Measurements from ENCODE around the gene SLC22A23.

DNA sequence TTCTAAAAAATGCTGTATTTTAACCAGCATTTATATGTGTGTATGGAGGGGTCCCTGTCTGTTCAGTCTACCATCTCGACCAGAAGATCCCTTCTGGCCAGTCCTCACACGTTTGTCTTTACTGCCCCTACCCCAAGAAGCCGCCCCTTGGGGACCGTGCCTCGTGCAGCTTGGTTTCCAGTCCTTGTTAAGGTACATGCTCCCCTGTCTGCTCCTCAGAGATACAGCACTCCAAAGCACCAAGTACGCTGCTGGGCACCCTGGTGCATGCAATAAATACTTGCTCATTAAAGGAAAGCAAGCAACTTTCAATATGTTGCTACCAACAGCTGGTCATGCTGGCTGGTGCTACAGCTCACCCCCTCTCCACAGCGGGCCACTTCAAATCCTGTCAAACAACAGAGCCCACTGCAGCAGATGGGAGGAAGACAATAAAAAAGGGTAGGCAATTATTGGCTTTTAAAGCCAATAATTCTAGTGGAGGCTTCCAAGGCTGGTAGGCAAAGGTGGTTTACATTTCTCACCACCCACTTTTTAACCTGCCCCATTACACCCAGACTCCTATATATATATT is 136.5 kb downstream of the SLC22A23 start:
- no peak for TF ChIP-seq EZH2phosphoT487 (IDR thresholded peaks at IDR 0.05; ENCODE audit: borderline replicate concordance, low read length)
- TF ChIP-seq, protein P1, sequence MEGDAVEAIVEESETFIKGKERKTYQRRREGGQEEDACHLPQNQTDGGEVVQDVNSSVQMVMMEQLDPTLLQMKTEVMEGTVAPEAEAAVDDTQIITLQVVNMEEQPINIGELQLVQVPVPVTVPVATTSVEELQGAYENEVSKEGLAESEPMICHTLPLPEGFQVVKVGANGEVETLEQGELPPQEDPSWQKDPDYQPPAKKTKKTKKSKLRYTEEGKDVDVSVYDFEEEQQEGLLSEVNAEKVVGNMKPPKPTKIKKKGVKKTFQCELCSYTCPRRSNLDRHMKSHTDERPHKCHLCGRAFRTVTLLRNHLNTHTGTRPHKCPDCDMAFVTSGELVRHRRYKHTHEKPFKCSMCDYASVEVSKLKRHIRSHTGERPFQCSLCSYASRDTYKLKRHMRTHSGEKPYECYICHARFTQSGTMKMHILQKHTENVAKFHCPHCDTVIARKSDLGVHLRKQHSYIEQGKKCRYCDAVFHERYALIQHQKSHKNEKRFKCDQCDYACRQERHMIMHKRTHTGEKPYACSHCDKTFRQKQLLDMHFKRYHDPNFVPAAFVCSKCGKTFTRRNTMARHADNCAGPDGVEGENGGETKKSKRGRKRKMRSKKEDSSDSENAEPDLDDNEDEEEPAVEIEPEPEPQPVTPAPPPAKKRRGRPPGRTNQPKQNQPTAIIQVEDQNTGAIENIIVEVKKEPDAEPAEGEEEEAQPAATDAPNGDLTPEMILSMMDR (IDR thresholded peaks at IDR 0.05; ENCODE audit: low read depth, low read length, poor library complexity, severe bottlenecking): no peak

All from DOHH2 (cell line).